BE2C (cell line): Measurements from ENCODE around the gene XPA.

ENCODE experiments used
- DNase-seq: peaks from one replicate; pipeline ENCODE4 v3.0.0-alpha.2; 2020
- H3K27me3 ChIP-seq: fragments of 250-450 bp; sonication (Bioruptor Pico); 2 replicates; pipeline ENCODE4 v1.5.1; 2020; ENCODE audit warnings: mild to moderate bottlenecking
- H3K36me3 ChIP-seq: fragments of 250-450 bp; sonication (Bioruptor Pico); 2 replicates; pipeline ENCODE4 v1.5.1; 2020; ENCODE audit warnings: mild to moderate bottlenecking
- H3K4me1 ChIP-seq: fragments of 250-450 bp; sonication (Bioruptor Pico); 2 replicates; pipeline ENCODE4 v1.5.1; 2020
- H3K4me3 ChIP-seq: 2 replicates; pipeline ENCODE4 v1.5.1; 2011; ENCODE audit warnings: low read depth, low read length
- H3K9me3 ChIP-seq: fragments of 250-450 bp; sonication (Bioruptor Pico); 2 replicates; pipeline ENCODE4 v1.5.1; 2020
- TF ChIP-seq, protein P1 (sequence below): IDR thresholded peaks from 2 replicates; pipeline ENCODE4 v1.5.1; 2012; ENCODE audit warnings: mild to moderate bottlenecking, low read depth, low read length

Gene XPA

DNA sequence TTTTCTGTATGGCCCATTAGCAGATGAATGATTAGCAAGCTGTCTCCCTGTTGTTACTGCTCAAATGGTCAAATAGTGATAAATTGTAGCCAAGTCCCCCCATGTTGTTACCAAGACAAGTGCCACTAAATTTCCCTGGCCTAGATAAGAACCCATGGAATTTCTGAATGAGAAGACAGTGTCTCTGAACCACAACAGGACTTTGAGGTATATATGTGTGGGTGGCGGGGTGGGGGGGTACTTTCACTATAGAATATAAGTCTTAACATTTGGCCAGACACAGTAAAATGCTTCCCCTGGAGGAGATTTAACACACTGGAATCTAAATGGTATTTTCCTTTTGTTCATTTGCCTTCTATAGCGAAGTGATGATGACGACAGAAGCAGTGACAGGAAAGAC, 28.7 kb downstream of the XPA start:
- H3K36me3 ChIP-seq, result peaks cover 98% of the 10 kb centered on the region
- no peak for DNase-seq
- no peaks in the 10 kb centered on the region for H3K27me3 ChIP-seq
- peaks cover 5% of the 10 kb centered on the region; the same call in 1 of the 2 replicates for H3K4me1 ChIP-seq
- H3K9me3 ChIP-seq, result no peaks in the 10 kb centered on the region
- TF ChIP-seq, protein P1, sequence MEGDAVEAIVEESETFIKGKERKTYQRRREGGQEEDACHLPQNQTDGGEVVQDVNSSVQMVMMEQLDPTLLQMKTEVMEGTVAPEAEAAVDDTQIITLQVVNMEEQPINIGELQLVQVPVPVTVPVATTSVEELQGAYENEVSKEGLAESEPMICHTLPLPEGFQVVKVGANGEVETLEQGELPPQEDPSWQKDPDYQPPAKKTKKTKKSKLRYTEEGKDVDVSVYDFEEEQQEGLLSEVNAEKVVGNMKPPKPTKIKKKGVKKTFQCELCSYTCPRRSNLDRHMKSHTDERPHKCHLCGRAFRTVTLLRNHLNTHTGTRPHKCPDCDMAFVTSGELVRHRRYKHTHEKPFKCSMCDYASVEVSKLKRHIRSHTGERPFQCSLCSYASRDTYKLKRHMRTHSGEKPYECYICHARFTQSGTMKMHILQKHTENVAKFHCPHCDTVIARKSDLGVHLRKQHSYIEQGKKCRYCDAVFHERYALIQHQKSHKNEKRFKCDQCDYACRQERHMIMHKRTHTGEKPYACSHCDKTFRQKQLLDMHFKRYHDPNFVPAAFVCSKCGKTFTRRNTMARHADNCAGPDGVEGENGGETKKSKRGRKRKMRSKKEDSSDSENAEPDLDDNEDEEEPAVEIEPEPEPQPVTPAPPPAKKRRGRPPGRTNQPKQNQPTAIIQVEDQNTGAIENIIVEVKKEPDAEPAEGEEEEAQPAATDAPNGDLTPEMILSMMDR, result no peak
- no peak overlapping the region for H3K4me3 ChIP-seq

DNA sequence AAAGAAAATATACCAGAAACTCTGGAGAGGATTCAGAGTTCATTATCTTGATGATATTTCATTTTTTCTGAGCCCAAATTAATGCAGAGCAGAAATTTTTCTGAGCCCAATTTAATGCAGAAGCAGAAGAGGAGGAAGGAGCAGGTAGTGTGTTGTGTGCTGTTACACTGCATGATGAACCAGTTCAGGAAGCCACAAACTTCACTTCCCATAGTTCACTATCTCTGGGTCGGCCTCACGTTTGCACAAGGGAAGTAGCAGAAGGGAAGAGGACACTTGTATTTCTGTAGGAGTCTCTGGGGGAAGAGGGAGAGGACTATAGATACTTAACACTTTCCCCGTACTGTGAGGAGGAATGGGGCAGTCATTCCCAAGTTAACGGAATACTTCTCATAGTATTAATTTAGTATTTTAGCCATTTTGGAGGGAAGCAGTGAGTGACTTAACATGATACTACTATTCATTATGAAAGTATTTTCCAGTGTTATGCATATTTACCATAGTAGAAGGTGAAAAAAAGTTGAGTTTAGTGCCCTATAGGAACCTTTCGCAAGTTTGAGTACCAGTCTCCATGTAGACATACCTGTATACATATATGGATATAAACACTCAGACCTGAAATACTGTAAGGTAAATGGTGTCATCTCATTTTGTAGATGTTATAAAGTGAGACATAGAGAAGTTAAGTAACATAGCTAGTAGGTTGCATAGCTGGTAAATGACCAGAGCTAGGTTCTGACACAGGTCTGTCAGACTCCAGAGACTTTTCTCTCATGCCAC, 30.0 kb downstream of the XPA start:
- H3K27me3 ChIP-seq, result no peaks in the 10 kb centered on the region
- no peak overlapping the region for H3K4me3 ChIP-seq
- peaks cover 5% of the 10 kb centered on the region; the same call in 1 of the 2 replicates for H3K4me1 ChIP-seq
- peaks cover 98% of the 10 kb centered on the region for H3K36me3 ChIP-seq
- no peak for DNase-seq
- TF ChIP-seq, protein P1, result no peak
- no peaks in the 10 kb centered on the region for H3K9me3 ChIP-seq

DNA sequence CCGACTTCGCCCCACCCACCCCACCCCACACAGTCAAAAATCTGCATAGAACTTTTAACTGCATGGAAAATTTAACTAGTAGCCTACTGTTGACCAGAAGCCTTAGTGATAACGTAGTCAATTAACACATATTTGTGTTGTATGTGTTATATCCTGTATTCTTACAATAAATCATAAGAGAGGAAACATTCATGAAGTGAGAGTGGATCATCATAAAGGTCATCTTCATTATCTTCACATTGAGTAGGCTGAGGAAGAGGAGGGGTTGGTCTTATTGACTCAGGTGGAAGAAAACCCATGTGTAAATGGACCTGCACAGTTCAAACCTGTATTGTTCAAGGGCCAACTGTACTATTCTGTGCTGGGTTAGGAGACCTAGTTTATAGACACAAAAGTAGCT, 31.4 kb downstream of the XPA start:
- Histone ChIP-seq H3K4me3 (no peak overlapping the region), H3K27me3 (no peaks in the 10 kb centered on the region), H3K4me1 (peaks cover 3% of the 10 kb centered on the region; the same call in 1 of the 2 replicates), H3K9me3 (no peaks in the 10 kb centered on the region), H3K36me3 (peaks cover 94% of the 10 kb centered on the region)
- no peak for DNase-seq
- TF ChIP-seq, protein P1, result no peak

DNA sequence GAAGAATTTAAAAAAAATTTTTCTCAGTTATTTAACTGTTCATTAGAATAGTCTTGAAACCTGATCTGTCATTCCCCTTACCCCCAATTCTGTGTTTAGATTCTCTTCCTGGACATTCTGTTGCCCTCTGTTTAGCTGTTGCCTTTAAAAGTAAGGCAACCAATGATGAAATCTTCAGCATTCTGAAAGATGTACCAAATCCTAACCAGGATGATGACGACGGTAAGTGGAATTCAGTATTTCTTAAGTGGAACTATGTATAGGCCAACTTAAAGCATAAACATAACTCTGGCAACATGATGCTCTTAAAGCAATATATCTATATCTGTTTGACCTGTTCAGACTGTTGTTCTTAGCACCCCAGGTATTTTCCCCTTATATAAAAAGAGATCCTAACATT, 36.3 kb downstream of the XPA start:
- Histone ChIP-seq H3K27me3 (no peaks in the 10 kb centered on the region), H3K4me1 (no peaks in the 10 kb centered on the region), H3K4me3 (no peak overlapping the region), H3K36me3 (peaks cover 88% of the 10 kb centered on the region), H3K9me3 (no peaks in the 10 kb centered on the region)
- TF ChIP-seq, protein P1, result no peak
- no peak for DNase-seq

DNA sequence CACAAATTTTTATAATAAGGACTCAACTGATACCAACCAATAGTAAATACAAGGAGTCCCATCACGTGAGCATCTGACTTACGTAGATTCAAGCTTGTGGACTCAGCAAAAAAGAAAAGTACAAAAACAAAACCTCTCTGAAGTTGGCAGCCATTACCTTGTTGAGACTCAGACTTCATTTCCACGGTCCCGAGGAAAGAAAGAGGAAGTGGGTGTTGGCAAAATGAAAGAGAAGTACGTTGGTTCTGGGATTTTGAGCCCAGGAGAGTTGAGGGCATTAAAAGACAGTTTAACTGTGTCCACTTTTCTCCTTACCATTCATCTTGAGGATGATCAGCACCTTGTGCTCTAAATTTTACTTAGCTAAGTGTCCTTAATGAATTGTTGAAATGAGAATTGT, 36.8 kb downstream of the XPA start:
- peaks cover 90% of the 10 kb centered on the region for H3K36me3 ChIP-seq

DNA sequence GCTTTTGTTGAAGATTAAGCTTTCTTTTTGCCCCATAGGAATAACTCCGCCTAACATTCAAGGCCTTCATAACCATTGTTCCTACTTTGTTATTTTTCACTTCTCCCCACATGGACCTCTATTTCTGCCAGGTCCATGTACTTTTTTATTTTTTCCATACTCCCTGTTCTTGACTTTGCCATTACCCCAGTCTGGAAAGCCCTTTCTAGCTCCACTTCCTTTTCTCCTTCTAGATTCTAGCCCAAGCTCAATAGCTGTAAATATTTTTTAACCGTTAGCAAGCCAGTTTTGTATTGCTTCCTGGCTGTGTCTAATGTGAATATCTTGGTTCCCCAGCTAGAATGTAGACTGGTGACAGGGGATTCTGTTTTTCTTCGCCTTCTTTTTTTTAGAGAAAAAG, 37.4 kb downstream of the XPA start:
- Histone ChIP-seq H3K36me3 (peaks cover 89% of the 10 kb centered on the region), H3K4me3 (no peak overlapping the region), H3K4me1 (no peaks in the 10 kb centered on the region), H3K9me3 (no peaks in the 10 kb centered on the region), H3K27me3 (no peaks in the 10 kb centered on the region)
- TF ChIP-seq, protein P1, result no peak
- DNase-seq, result no peak

More for the DNA sequence above, 36.8 kb downstream of the XPA start:
- DNase-seq, result no peak
- Histone ChIP-seq H3K4me1 (no peaks in the 10 kb centered on the region), H3K27me3 (no peaks in the 10 kb centered on the region), H3K4me3 (no peak overlapping the region), H3K9me3 (no peaks in the 10 kb centered on the region)
- TF ChIP-seq, protein P1, result no peak
